NB4 (cell line): ENCODE data around the gene GFRA4.

Experiments
- MAX ChIP-seq: IDR thresholded peaks from 2 replicates; pipeline ENCODE4 v1.6.1; 2011; ENCODE audit warnings: low read depth, low read length
- MYC ChIP-seq: IDR thresholded peaks from 2 replicates; pipeline ENCODE4 v1.6.1; 2011; ENCODE audit warnings: low read depth, low read length
- POLR2A ChIP-seq: IDR thresholded peaks from 2 replicates; pipeline ENCODE4 v1.6.1; 2011; ENCODE audit warnings: mild to moderate bottlenecking; ENCODE audit not compliant: insufficient read length; ENCODE audit errors: extremely low read depth
- TF ChIP-seq, protein P1 (sequence below): IDR thresholded peaks from one replicate; pipeline ENCODE4 v1.5.1; 2012; ENCODE audit warnings: low read depth, low read length

GRCh38 chr20:3691306-3691705 lies 28.1 kb upstream of the GFRA4 start:
- TF ChIP-seq, protein P1, sequence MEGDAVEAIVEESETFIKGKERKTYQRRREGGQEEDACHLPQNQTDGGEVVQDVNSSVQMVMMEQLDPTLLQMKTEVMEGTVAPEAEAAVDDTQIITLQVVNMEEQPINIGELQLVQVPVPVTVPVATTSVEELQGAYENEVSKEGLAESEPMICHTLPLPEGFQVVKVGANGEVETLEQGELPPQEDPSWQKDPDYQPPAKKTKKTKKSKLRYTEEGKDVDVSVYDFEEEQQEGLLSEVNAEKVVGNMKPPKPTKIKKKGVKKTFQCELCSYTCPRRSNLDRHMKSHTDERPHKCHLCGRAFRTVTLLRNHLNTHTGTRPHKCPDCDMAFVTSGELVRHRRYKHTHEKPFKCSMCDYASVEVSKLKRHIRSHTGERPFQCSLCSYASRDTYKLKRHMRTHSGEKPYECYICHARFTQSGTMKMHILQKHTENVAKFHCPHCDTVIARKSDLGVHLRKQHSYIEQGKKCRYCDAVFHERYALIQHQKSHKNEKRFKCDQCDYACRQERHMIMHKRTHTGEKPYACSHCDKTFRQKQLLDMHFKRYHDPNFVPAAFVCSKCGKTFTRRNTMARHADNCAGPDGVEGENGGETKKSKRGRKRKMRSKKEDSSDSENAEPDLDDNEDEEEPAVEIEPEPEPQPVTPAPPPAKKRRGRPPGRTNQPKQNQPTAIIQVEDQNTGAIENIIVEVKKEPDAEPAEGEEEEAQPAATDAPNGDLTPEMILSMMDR, result no peak
- TF ChIP-seq POLR2A (no peak), MAX (no peak), MYC (no peak)
